Suprapubic skin (tissue), 4 donors: Measurements from ENCODE around the gene TMC4. TPM values are rescaled to one million over a fixed set of nuclear protein-coding genes. Genes with fewer than 3 reads are reported as not detected.
"Not testable (repeated sequence)": the region's sequence is repeated elsewhere in the genome, so short reads cannot be mapped to it uniquely, and the experiment has no call there.

ENCODE experiments used
- DNase-seq, 2 donors: peaks; one replicate each; pipeline ENCODE4 v3.0.0-alpha.2; 2019; ENCODE audit warnings: low spot score in 2 of 2
- H3K27ac ChIP-seq: fragments of 200-600 bp; sonication (generic); one replicate; pipeline ENCODE4 v1.5.1; 2019
- H3K27me3 ChIP-seq: fragments of 200-600 bp; sonication (generic); one replicate; pipeline ENCODE4 v1.5.1; 2019
- H3K36me3 ChIP-seq: fragments of 200-600 bp; sonication (generic); one replicate; pipeline ENCODE4 v1.5.1; 2019
- H3K4me1 ChIP-seq: fragments of 200-600 bp; sonication (generic); one replicate; pipeline ENCODE4 v1.5.1; 2019
- H3K4me3 ChIP-seq: fragments of 200-600 bp; sonication (generic); one replicate; pipeline ENCODE4 v1.5.1; 2019; ENCODE audit warnings: mild to moderate bottlenecking
- H3K9me3 ChIP-seq: fragments of 200-600 bp; sonication (generic); one replicate; pipeline ENCODE4 v1.5.1; 2019
- CTCF ChIP-seq, 2 donors: fragments of 200-600 bp in 1 of 2; fragments of 450-650 bp in 1 of 2; sonication (generic) in 1 of 2; IDR thresholded peaks; one replicate each; pipeline ENCODE4 v1.5.1; 2016 to 2019; ENCODE audit warnings: antibody characterized with exemption in 2 of 2, mild to moderate bottlenecking in 1 of 2, moderate library complexity in 1 of 2
- EP300 ChIP-seq: sonication (generic); formaldehyde crosslinking; IDR thresholded peaks from one replicate; pipeline ENCODE4 v1.6.1; 2017; ENCODE audit warnings: antibody characterized with exemption
- POLR2A ChIP-seq, 2 donors: fragments of 450-650 bp; IDR thresholded peaks; one replicate each; pipeline ENCODE4 v1.6.1; 2017; ENCODE audit warnings: antibody characterized with exemption in 2 of 2, mild to moderate bottlenecking in 2 of 2, moderate library complexity in 2 of 2
- POLR2AphosphoS5 ChIP-seq, 3 donors: sonication (generic); formaldehyde crosslinking; IDR thresholded peaks; one replicate each; pipeline ENCODE4 v1.6.1; 2017; ENCODE audit warnings: antibody characterized with exemption in 3 of 3
- WGBS: methylation state at CpG from one replicate; pipeline ENCODE4 v1.1.5; 2018; 5-methylcytosine and 5-hydroxymethylcytosine counted together
- total RNA-seq, 4 donors: library from RNA; depleted of rRNA; stranded (reverse); fragments of >200 nt; gene quantifications; one replicate each; pipeline ENCODE4 v1.1.0, GENCODE V29; 2016

TMC4 gene
- total RNA-seq, 4 donors from 2014 or later, result 3.4 to 22.8 (median 9.0) TPM

GRCh38 chr19:54208784-54209057 is 35.8 kb upstream of the TMC4 start:
- TF ChIP-seq CTCF (IDR thresholded peaks at IDR 0.05) (no peak), POLR2AphosphoS5 (IDR thresholded peaks at IDR 0.05) (no peak), EP300 (no peak), POLR2A (IDR thresholded peaks at IDR 0.05) (no peak)
- peak overlapping the region; percentile 43 for H3K27ac ChIP-seq
- H3K9me3 ChIP-seq, result no peaks in the 10 kb centered on the region
- 60% methylated on average over 1 of the region's 8 CpGs for WGBS
- H3K27me3 ChIP-seq, result no peaks in the 10 kb centered on the region
- no peak overlapping the region for H3K4me3 ChIP-seq
- peaks cover 59% of the 10 kb centered on the region for H3K4me1 ChIP-seq
- H3K36me3 ChIP-seq, result peaks cover 44% of the 10 kb centered on the region
- DNase-seq, result no peak

- Histone ChIP-seq H3K4me3 (no peak overlapping the region), H3K36me3 (peaks cover 50% of the 10 kb centered on the region), H3K27me3 (no peaks in the 10 kb centered on the region), H3K4me1 (peaks cover 64% of the 10 kb centered on the region), H3K9me3 (no peaks in the 10 kb centered on the region), H3K27ac (peak overlapping the region; percentile 55)
- 54% methylated on average over 12 of the region's 18 CpGs for WGBS
- TF ChIP-seq CTCF (IDR thresholded peaks at IDR 0.05) (no peak), POLR2A (IDR thresholded peaks at IDR 0.05) (peak in 1 of 2 donors; percentile 18)
- peak in 1 of 2 donors; percentile 81 for DNase-seq
These were observed 35.2 kb upstream of the TMC4 start for GRCh38 chr19:54207983-54208783.

- H3K4me3 ChIP-seq, result no peak overlapping the region
- peaks cover 70% of the 10 kb centered on the region for H3K4me1 ChIP-seq
These were observed 34.7 kb upstream of the TMC4 start for GRCh38 chr19:54207676-54207982.

GRCh38 chr19:54207193-54207592 is 34.2 kb upstream of the TMC4 start:
- Histone ChIP-seq H3K27ac (peak overlapping the region; percentile 55), H3K4me1 (peaks cover 74% of the 10 kb centered on the region), H3K36me3 (peaks cover 60% of the 10 kb centered on the region)
- not testable (repeated sequence) for DNase-seq, H3K27me3 ChIP-seq, H3K4me3 ChIP-seq, H3K9me3 ChIP-seq
- 62% methylated on average over 17 of the region's 23 CpGs for WGBS

More at GRCh38 chr19:54207676-54207982, 34.7 kb upstream of the TMC4 start:
- H3K36me3 ChIP-seq, result peaks cover 55% of the 10 kb centered on the region
- no peaks in the 10 kb centered on the region for H3K27me3 ChIP-seq
- DNase-seq, result no peak
- no peaks in the 10 kb centered on the region for H3K9me3 ChIP-seq
- peak overlapping the region; percentile 55 for H3K27ac ChIP-seq
- 79% methylated on average over 5 of the region's 5 CpGs for WGBS
- TF ChIP-seq EP300 (no peak), CTCF (IDR thresholded peaks at IDR 0.05) (no peak), POLR2A (IDR thresholded peaks at IDR 0.05) (no peak), POLR2AphosphoS5 (IDR thresholded peaks at IDR 0.05) (no peak)

- Histone ChIP-seq H3K27ac (peak overlapping the region; percentile 55), H3K4me3 (no peak overlapping the region), H3K36me3 (peaks cover 62% of the 10 kb centered on the region), H3K9me3 (no peaks in the 10 kb centered on the region), H3K27me3 (no peaks in the 10 kb centered on the region), H3K4me1 (peaks cover 78% of the 10 kb centered on the region)
- WGBS, result 77% methylated on average over 10 of the region's 13 CpGs
- no peak for DNase-seq
- TF ChIP-seq EP300 (no peak), POLR2AphosphoS5 (IDR thresholded peaks at IDR 0.05) (no peak), CTCF (IDR thresholded peaks at IDR 0.05) (no peak), POLR2A (IDR thresholded peaks at IDR 0.05) (no peak)
These were observed 33.8 kb upstream of the TMC4 start for GRCh38 chr19:54206831-54207177.
